ENCODE results near the gene BCL11B.

- TF ChIP-seq ZNF121 (CRISPR knock-in tag; conservative IDR thresholded peaks at IDR 0.05), result no peak
- no peak for TF ChIP-seq ZNF384 (IDR thresholded peaks at IDR 0.05; ENCODE audit: low read depth, low read length)
- no peak for TF ChIP-seq ZNF830 (CRISPR knock-in tag; IDR thresholded peaks at IDR 0.05)
- TF ChIP-seq TAF15 (IDR thresholded peaks at IDR 0.05; ENCODE audit: low read depth, low read length), result no peak
- TF ChIP-seq CTCF (IDR thresholded peaks at IDR 0.05 in 2 of 3, conservative IDR thresholded peaks at IDR 0.05 in 1 of 3; ENCODE audit: insufficient read depth in 2 of 3, low read depth in 1 of 3, low read length in 3 of 3), result no peak
- TF ChIP-seq STAT5B (CRISPR knock-in tag; IDR thresholded peaks at IDR 0.05), result no peak
- TF ChIP-seq MYBL2 (IDR thresholded peaks at IDR 0.05; ENCODE audit: low read depth), result no peak
- no peak for TF ChIP-seq MYBL2 (CRISPR knock-in tag; IDR thresholded peaks at IDR 0.05; ENCODE audit: borderline replicate concordance)
- TF ChIP-seq JUND (IDR thresholded peaks at IDR 0.05; ENCODE audit: borderline replicate concordance, low read depth, low read length), result no peak
- TF ChIP-seq JUND (tag; IDR thresholded peaks at IDR 0.05; ENCODE audit: borderline replicate concordance, low read depth, low read length), result no peak
- TF ChIP-seq NCOA1 (IDR thresholded peaks at IDR 0.05; ENCODE audit: low read depth), result no peak
Observed at GRCh38 chr14:99258876-99259726, 12.9 kb downstream of the BCL11B start.
